Measurements from ENCODE around the gene EZH1.

EZH1 gene

GRCh38 chr17:42706732-42707131 lies 38.1 kb downstream of the EZH1 start:
- DNase-seq = peak; percentile 32 to 61

DNA sequence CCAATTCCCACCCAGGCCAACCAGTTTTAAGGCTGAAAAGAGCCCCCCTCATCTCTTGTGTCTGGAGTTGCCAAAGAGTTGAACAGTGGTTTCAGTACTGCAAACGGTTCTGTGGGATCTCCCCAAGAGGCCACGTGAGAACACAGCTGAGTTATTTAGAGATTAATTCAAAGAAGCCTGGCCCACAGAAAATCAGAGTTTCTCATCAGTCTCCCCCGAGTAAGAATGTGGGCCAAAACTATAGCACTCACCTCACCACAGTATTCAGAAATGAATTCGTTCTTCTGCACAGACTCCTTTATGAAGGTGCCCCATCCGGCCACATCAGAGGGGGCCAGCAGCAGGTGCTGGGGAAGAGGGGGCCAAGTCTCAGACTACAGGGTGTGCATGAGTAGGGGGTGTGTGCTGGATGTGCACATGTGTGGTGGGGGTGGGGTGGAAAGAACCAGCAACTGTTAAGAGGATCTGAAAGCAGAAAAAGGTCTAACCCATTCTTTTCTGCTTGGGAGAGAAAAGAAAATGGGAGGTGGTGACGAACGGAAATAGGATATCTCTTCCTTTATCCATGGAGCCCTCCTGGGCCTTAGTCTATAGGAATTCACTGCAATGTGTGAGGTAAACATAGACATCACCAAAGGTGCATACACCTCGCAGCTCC lies 39.9 kb downstream of the EZH1 start:
- no peak for DNase-seq

DNA sequence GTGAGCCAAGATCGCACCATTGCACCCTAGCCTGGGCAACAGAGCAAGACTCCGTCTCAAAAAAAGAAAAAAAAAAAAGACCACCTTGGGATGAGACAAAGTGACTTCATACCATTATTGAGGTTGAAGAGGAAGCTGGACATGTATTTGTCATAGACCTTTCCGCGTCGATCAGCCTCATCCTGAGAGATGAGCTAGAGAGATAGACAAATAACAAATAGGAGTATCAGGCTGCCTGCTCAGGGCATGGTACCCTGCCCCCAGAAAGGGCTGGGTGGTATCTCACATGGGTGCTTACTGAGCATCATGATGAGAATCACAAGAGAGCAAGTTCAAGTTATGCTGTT lies 40.4 kb downstream of the EZH1 start:
- no peak for DNase-seq

- no peak for DNase-seq
Observed at GRCh38 chr17:42702446-42702845, 42.4 kb downstream of the EZH1 start.

DNA sequence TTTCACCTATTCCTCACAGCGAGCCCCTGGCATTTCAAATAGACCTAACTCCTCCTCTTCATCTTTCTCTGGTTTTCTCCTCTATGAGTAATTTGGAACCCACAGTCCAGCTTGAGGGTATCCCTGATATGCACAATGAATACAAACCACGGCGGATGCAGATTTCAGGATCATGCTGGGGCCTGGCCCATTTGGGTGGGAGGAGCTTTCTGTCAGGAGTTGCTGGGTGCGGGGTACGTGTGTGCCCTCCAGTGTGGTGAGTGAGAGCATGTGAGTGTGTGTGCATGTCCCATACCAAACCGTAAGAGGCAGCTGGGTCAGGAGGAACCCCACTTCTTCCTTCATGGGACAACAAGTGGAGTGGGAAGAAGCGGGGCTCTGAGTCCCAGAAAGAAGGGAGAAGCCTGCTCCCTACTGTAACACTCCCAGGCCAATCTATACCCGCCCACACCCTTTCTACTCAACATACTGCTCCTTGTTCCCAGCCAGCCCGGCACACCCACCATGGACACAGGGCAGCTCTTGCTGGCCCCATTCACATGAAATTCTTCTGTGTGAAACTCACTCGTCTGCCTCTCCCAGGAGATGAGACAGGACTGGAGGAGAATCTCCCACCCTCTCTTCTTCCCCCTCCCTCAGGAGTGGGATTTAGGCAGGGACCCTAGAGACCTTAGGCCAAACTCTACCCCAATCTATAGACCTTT lies 44.1 kb downstream of the EZH1 start:
- DNase-seq = no peak

DNA sequence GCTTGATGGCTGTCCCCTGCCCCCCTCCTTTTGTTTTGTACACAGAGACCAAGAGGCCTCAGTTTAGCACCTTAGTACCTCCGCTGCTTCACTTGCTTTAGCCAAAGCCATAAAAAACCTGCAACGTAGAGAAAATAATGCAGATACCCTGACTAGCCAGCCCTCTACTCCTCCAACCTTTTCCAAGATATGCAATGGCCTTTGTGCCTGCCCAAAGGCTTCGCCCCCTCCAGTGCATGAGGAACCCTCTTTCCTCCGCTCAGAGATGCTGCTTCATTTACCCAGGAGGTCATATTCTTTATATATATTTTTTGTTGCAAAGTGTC lies 45.5 kb downstream of the EZH1 start:
- DNase-seq = no peak

DNA sequence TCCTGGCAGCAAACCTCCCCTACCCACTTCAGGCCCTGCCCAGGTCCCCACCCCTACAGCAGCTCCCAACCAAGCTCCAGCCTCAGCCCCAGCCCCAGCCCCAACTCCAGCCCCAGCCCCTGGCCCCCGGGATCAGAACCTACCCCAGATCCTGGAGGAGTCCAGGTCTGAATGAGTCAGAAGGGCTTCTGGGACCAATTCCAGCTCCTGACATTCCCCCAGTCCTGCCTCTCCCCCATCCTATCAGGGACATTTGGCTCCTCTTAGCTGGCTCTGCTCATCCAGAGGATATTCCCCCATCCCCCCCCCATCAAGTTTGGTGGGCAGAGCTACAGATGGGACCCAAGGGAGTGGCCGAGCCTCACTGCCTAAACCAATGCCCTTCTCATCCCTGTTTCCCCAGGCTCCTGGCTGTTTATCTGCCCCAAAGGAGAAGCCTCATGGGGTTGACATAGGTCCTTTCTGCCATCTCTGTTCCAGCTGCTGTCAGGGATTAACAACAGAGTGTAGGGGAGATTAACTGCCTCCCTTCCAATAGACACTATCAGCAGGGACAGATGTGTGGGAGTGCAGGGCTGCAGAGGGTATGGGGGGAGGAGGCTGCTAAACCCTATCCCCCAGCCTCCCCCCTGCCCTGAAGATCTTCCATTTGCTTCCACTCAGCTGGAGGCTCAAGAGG lies 46.0 kb downstream of the EZH1 start:
- no peak for DNase-seq

DNA sequence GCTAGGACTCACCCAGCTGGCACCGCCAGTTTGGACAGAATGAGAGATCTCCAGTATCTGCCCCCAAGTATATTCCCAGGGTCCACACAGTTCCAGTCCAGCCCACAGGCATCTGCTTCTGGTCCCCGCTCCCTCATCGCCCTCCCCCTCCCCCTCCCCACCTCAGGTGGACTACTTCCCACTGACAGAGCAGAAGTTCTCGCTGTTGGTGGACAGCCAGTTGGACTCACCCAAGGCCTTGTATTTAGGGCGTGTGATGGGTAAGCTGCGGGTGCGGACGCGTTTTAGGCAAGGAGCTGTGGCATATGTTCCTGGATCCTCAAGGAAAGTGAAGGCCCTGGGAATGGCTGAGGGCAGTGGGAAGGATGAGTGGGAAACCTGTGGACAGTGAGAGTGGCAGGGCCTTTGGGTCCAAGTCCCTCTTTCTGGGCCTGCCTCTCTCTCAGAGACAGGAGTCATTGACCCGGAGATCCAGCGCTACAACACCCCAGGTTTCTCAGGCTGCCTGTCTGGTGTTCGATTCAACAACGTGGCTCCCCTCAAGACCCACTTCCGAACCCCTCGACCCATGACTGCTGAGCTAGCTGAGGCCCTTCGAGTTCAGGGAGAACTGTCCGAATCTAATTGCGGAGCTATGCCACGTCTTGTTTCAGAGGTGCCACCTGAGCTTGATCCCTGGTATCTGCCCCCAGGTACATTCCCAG lies 47.6 kb downstream of the EZH1 start:
- DNase-seq = no peak

DNA sequence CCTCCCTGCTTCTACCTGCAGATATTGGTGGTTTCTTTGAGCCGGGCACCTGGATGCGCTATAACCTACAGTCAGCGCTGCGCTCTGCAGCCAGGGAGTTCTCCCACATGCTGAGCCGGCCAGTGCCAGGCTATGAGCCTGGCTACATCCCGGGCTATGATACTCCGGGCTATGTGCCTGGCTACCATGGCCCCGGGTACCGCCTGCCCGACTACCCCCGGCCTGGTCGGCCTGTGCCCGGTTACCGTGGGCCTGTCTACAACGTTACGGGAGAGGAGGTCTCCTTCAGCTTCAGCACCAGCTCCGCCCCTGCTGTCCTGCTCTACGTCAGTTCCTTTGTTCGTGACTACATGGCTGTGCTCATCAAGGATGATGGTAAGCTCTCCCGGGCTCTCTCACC lies 49.3 kb downstream of the EZH1 start:
- no peak for DNase-seq

GRCh38 chr17:42694524-42694923 lies 50.3 kb downstream of the EZH1 start:
- DNase-seq = no peak

DNA sequence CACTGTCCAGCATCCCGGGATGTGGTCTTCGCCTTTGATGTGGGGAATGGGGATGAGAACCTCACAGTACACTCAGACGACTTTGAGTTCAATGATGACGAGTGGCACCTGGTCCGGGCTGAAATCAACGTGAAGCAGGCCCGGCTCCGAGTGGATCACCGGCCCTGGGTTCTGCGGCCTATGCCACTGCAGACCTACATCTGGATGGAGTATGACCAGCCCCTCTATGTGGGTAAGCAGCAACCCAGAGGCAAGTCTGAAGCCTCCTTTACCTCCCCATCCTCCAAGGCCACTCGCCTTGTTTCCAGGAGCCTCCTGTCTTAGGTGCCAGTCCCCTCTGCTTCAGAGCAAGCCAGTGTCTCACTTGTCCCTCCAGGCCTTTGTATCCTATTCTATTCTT lies 52.4 kb downstream of the EZH1 start:
- no peak for DNase-seq

GRCh38 chr17:42691021-42691545 lies 53.8 kb downstream of the EZH1 start:
- DNase-seq = no peak

DNA sequence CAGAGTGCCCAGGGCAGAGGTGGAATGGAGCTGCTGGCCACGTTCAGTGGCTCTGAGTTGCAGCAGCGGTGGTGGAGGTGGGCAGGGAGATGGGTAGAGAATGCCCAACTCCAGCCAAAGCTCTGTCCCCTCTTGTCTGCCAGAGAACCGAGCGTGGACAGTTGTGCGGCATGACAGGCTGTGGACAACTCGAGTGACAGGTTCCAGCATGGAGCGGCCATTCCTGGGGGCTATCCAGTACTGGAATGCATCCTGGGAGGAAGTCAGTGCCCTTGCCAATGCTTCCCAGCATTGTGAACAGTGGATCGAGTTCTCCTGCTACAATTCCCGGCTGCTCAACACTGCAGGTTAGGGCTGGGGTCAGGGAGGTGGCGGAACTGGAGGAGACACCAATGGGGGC lies 54.2 kb downstream of the EZH1 start:
- no peak for DNase-seq

DNA sequence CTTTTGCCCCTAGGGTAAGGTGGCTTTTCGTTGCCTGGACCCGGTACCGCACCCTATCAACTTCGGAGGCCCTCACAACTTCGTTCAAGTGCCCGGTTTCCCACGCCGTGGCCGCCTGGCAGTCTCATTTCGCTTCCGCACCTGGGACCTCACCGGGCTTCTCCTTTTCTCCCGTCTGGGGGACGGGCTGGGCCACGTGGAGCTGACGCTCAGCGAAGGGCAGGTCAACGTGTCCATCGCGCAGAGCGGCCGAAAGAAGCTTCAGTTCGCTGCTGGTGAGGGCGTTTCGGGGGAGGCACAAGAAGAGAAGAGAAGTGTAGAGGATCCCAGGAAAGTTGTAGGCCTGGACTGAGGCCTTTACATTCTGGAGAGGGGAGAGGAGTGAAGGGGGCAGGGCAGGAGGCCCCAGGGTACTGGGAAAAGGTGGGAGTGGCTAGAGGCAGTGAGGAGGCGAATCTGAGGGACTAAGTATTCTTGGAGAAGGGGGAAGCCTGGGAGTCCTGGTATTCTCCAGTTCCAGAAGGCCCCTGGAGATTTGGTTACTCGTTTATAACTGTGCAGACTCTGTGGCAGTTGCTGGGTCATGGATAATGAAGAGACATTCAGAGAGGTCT lies 57.0 kb downstream of the EZH1 start:
- DNase-seq = no peak

- DNase-seq = no peak
Observed at GRCh38 chr17:42686520-42687128, 58.2 kb downstream of the EZH1 start.

- no peak for DNase-seq
Observed at GRCh38 chr17:42685831-42686230, 59.0 kb downstream of the EZH1 start.

DNA sequence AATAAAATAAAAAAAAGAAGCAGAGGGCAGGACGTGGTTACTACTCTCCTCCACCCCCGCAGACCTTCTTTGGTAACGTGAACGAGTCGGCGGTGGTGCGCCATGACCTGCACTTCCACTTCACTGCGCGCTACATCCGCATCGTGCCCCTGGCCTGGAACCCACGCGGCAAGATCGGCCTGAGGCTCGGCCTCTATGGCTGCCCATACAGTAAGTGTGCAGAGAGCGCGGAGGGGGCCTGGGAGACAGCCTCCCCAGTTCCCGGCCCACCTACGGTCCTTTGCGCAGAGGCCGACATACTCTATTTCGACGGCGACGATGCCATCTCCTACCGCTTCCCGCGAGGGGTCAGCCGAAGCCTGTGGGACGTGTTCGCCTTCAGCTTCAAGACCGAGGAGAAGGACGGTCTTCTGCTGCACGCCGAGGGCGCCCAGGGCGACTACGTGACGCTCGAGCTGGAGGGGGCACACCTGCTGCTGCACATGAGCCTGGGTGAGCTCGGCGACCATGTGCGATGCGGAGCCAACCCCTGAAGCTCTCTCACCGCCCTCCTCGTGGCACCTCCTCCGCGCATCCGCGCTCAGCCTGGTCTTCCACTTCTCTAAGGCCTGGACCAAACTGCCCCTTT lies 59.8 kb downstream of the EZH1 start:
- no peak for DNase-seq

GRCh38 chr17:42683407-42684034 lies 61.3 kb downstream of the EZH1 start:
- DNase-seq = no peak

GRCh38 chr17:42682722-42683403 lies 62.0 kb downstream of the EZH1 start:
- DNase-seq = no peak

DNA sequence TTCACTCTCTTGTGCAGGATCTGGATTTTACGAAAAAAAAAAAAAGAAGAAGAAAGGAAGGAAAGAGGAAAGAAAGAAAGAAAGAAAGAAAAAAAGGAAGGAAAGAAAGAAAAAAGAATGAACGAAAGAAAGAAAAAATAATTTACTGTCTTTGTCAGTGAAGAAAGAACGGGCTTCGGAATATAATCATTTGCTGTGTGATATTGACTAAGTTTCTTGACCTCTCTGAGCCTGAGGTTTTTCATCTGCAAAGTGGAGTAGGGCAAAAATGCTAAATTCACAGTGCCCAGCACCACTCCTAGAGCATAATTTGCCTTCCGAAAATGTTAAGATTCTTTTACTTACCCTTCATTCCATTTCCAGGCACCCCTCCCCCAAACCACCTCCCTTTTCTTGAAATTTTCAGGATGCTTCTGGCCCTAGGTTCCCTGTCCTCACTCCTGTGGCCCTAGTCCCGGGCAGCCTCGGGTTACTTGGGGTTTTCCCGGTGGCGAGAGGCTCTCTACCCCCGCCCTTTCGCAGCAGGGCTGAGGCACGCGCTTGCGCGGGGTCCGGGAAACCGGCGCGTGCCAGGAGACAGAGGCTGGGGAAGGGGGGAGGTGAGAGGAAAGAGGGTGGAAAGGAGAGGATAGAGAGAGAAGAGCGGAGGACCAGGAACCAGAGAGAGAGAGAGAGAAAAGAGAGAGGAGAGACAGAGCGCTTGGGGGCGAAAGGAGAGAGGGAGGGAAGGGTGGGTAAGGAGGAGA lies 62.7 kb downstream of the EZH1 start, which contains the start of gene CNTNAP1:
TSS of gene CNTNAP1 (plus strand) at position 556 of the 746 bp plus-strand sequence. CDS start 299 bp downstream, outside the sequence.
- peak in 1 of 2 donors; percentile 17 for DNase-seq
